SU-DHL-6 (cell line): Measurements from ENCODE around the gene LZTR1.

ENCODE experiments used
- EZH2phosphoT487 ChIP-seq: fragments of 200-600 bp; sonication (generic), shearing (Covaris generic); conservative IDR thresholded peaks from 2 replicates; pipeline ENCODE4 v1.6.1; 2018; ENCODE audit warnings: mild to moderate bottlenecking, antibody characterized with exemption, low read length, moderate library complexity, mixed read lengths
- TF ChIP-seq, protein P1 (sequence below): fragments of 200-600 bp; sonication (generic); IDR thresholded peaks from one replicate; pipeline ENCODE4 v1.5.1; 2017; ENCODE audit warnings: antibody characterized with exemption, mild to moderate bottlenecking, low read length, moderate library complexity; ENCODE audit not compliant: insufficient read depth, poor library complexity, severe bottlenecking

DNA sequence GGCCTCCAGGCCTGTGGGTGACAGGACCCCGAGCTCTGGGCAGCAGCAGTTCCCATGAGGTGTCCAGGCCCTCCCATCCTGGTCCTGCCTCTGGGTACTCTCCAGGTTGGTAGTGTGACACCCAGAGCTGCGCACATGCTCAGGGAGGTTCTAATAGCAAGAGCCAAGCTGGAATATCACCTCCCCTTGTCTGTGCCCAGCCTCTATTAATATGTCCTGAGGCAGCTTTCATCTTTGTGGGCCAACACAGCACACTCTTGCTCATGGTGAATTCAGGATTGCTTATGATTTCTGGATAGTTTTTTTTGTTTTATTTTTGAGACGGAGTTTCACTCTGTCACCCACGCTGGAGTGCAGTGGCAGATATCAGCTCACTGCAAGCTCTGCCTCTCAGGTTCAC lies 36.2 kb downstream of the LZTR1 start:
- TF ChIP-seq, protein P1, sequence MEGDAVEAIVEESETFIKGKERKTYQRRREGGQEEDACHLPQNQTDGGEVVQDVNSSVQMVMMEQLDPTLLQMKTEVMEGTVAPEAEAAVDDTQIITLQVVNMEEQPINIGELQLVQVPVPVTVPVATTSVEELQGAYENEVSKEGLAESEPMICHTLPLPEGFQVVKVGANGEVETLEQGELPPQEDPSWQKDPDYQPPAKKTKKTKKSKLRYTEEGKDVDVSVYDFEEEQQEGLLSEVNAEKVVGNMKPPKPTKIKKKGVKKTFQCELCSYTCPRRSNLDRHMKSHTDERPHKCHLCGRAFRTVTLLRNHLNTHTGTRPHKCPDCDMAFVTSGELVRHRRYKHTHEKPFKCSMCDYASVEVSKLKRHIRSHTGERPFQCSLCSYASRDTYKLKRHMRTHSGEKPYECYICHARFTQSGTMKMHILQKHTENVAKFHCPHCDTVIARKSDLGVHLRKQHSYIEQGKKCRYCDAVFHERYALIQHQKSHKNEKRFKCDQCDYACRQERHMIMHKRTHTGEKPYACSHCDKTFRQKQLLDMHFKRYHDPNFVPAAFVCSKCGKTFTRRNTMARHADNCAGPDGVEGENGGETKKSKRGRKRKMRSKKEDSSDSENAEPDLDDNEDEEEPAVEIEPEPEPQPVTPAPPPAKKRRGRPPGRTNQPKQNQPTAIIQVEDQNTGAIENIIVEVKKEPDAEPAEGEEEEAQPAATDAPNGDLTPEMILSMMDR, result no peak
- no peak for TF ChIP-seq EZH2phosphoT487
